Measurements from ENCODE around the gene PPEF2. TPM values are rescaled to one million over a fixed set of nuclear protein-coding genes. Genes with fewer than 3 reads are reported as not detected.

Gene PPEF2
- total and polyA plus RNA-seq, 2 experiments from 2014 or later, result not detected

GRCh38 chr4:75919920-75920319 lies 17.7 kb upstream of the PPEF2 start:
- no peak overlapping the region for H3K4me2 ChIP-seq
- H3K4me3 Mint-ChIP-seq, result no peak overlapping the region
- H3K79me2 ChIP-seq (replicated peaks; ENCODE audit: insufficient read depth), result no peaks in the 10 kb centered on the region
- no peaks in the 10 kb centered on the region for H3K9me3 Mint-ChIP-seq
- H3K27ac ChIP-seq (ENCODE audit: low read depth), result no peak overlapping the region
- no peak overlapping the region for H3K4me3 ChIP-seq
- no peak overlapping the region for H2AFZ ChIP-seq
- DNase-seq (ENCODE audit: low spot score) (no peak), ATAC-seq (no peak)
- no peaks in the 10 kb centered on the region for H4K20me1 ChIP-seq (replicated peaks; ENCODE audit: insufficient read depth)
- no peak overlapping the region for H3K27ac Mint-ChIP-seq
- no peaks in the 10 kb centered on the region for H3K36me3 ChIP-seq (ENCODE audit: insufficient read depth)
- 0 out of 2 replicates have a peak, but pooled peaks cover 3% of the 10 kb centered on the region for H3K9me2 ChIP-seq (ENCODE audit: insufficient read depth)
- peaks cover 5% of the 10 kb centered on the region for H3K27me3 Mint-ChIP-seq (ENCODE audit: insufficient read depth, low read depth, poor library complexity)
- peaks cover 25% of the 10 kb centered on the region for H3K4me1 Mint-ChIP-seq
- no peaks in the 10 kb centered on the region for H3K27me3 ChIP-seq (ENCODE audit: insufficient read depth)
- TF ChIP-seq NANOG (IDR thresholded peaks at IDR 0.05; ENCODE audit: borderline replicate concordance) (no peak), CREB1 (CRISPR knock-in tag; IDR thresholded peaks at IDR 0.05; ENCODE audit: low read depth) (no peak), ZNF114 (CRISPR knock-in tag; IDR thresholded peaks at IDR 0.05) (no peak), JUNB (IDR thresholded peaks at IDR 0.05; ENCODE audit: unreplicated experiment) (no peak)
- TF ChIP-seq, protein P1, sequence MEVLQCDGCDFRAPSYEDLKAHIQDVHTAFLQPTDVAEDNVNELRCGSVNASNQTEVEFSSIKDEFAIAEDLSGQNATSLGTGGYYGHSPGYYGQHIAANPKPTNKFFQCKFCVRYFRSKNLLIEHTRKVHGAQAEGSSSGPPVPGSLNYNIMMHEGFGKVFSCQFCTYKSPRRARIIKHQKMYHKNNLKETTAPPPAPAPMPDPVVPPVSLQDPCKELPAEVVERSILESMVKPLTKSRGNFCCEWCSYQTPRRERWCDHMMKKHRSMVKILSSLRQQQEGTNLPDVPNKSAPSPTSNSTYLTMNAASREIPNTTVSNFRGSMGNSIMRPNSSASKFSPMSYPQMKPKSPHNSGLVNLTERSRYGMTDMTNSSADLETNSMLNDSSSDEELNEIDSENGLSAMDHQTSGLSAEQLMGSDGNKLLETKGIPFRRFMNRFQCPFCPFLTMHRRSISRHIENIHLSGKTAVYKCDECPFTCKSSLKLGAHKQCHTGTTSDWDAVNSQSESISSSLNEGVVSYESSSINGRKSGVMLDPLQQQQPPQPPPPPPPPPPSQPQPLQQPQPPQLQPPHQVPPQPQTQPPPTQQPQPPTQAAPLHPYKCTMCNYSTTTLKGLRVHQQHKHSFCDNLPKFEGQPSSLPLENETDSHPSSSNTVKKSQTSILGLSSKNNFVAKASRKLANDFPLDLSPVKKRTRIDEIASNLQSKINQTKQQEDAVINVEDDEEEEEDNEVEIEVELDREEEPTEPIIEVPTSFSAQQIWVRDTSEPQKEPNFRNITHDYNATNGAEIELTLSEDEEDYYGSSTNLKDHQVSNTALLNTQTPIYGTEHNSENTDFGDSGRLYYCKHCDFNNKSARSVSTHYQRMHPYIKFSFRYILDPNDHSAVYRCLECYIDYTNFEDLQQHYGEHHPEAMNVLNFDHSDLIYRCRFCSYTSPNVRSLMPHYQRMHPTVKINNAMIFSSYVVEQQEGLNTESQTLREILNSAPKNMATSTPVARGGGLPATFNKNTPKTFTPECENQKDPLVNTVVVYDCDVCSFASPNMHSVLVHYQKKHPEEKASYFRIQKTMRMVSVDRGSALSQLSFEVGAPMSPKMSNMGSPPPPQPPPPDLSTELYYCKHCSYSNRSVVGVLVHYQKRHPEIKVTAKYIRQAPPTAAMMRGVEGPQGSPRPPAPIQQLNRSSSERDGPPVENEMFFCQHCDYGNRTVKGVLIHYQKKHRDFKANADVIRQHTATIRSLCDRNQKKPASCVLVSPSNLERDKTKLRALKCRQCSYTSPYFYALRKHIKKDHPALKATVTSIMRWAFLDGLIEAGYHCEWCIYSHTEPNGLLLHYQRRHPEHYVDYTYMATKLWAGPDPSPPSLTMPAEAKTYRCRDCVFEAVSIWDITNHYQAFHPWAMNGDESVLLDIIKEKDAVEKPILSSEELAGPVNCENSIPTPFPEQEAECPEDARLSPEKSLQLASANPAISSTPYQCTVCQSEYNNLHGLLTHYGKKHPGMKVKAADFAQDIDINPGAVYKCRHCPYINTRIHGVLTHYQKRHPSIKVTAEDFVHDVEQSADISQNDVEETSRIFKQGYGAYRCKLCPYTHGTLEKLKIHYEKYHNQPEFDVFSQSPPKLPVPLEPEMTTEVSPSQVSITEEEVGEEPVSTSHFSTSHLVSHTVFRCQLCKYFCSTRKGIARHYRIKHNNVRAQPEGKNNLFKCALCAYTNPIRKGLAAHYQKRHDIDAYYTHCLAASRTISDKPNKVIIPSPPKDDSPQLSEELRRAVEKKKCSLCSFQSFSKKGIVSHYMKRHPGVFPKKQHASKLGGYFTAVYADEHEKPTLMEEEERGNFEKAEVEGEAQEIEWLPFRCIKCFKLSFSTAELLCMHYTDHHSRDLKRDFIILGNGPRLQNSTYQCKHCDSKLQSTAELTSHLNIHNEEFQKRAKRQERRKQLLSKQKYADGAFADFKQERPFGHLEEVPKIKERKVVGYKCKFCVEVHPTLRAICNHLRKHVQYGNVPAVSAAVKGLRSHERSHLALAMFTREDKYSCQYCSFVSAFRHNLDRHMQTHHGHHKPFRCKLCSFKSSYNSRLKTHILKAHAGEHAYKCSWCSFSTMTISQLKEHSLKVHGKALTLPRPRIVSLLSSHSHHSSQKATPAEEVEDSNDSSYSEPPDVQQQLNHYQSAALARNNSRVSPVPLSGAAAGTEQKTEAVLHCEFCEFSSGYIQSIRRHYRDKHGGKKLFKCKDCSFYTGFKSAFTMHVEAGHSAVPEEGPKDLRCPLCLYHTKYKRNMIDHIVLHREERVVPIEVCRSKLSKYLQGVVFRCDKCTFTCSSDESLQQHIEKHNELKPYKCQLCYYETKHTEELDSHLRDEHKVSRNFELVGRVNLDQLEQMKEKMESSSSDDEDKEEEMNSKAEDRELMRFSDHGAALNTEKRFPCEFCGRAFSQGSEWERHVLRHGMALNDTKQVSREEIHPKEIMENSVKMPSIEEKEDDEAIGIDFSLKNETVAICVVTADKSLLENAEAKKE (CRISPR knock-in tag; IDR thresholded peaks at IDR 0.05), result no peak
- no peaks in the 10 kb centered on the region for H3F3A ChIP-seq (replicated peaks; ENCODE audit: low read depth)
- H3K36me3 Mint-ChIP-seq (ENCODE audit: low read depth), result peaks cover 47% of the 10 kb centered on the region
- H3K4me1 ChIP-seq (ENCODE audit: insufficient read depth), result peaks cover 13% of the 10 kb centered on the region

DNA sequence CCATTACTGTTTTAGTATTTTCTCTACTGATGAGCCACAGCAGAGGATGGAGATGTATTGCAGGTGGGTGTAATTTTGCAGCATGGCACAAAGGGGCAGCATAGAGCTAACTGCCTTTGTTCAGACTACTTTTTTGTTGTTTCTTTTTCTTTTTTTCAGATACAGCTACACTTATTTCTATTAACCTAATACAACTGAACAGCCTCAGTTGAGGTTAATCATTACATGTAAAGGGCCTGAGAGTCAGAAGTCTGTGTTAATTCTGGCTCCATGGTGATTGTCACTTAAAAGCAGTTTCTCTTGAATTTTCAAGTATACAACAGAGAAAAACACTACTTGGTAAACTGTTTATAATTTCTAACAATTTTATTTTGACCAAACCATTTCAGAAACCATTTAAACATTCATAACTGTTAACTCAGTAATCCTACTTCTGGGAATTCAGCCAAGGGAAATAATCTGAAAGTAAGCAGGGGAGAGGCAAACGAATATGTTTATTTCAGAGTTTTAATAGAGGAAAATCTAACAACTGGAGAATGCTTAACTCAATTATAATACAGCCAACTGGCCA lies 13.9 kb upstream of the PPEF2 start:
- Histone ChIP-seq H3K4me1 (ENCODE audit: insufficient read depth) (0 out of 2 replicates have a peak, but pooled peaks cover 4% of the 10 kb centered on the region), H3K36me3 (ENCODE audit: insufficient read depth) (no peaks in the 10 kb centered on the region), H3F3A (replicated peaks; ENCODE audit: low read depth) (no peaks in the 10 kb centered on the region), H3K9me2 (ENCODE audit: insufficient read depth) (no peaks in the 10 kb centered on the region), H3K79me2 (replicated peaks; ENCODE audit: insufficient read depth) (no peaks in the 10 kb centered on the region), H2AFZ (no peak overlapping the region), H3K27ac (ENCODE audit: low read depth) (0 out of 2 replicates have a peak overlapping the region, but pooled peaks have one; percentile 27), H4K20me1 (replicated peaks; ENCODE audit: insufficient read depth) (no peaks in the 10 kb centered on the region), H3K4me3 (no peak overlapping the region), H3K27me3 (ENCODE audit: insufficient read depth) (no peaks in the 10 kb centered on the region), H3K4me2 (no peak overlapping the region)
- H3K27ac Mint-ChIP-seq, result no peak overlapping the region
- ATAC-seq (peak; percentile 85), DNase-seq (ENCODE audit: low spot score) (peak; percentile 74)
- H3K36me3 Mint-ChIP-seq (ENCODE audit: low read depth), result peaks cover 24% of the 10 kb centered on the region
- H3K4me3 Mint-ChIP-seq, result no peak overlapping the region
- TF ChIP-seq EZH2phosphoT487 (IDR thresholded peaks at IDR 0.05; ENCODE audit: unreplicated experiment) (no peak), POLR2AphosphoS5 (IDR thresholded peaks at IDR 0.05; ENCODE audit: low read depth) (no peak), CREB1 (CRISPR knock-in tag; IDR thresholded peaks at IDR 0.05; ENCODE audit: low read depth) (no peak), NANOG (IDR thresholded peaks at IDR 0.05; ENCODE audit: borderline replicate concordance) (no peak), CTCF (conservative IDR thresholded peaks at IDR 0.05; ENCODE audit: low read depth in 2 of 2) (peak; percentile 77 to 92), ZNF114 (CRISPR knock-in tag; IDR thresholded peaks at IDR 0.05) (no peak)
- TF ChIP-seq, protein P2, sequence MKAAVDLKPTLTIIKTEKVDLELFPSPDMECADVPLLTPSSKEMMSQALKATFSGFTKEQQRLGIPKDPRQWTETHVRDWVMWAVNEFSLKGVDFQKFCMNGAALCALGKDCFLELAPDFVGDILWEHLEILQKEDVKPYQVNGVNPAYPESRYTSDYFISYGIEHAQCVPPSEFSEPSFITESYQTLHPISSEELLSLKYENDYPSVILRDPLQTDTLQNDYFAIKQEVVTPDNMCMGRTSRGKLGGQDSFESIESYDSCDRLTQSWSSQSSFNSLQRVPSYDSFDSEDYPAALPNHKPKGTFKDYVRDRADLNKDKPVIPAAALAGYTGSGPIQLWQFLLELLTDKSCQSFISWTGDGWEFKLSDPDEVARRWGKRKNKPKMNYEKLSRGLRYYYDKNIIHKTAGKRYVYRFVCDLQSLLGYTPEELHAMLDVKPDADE (IDR thresholded peaks at IDR 0.05), result no peak
- H3K27me3 Mint-ChIP-seq (ENCODE audit: insufficient read depth, low read depth, poor library complexity), result peaks cover 3% of the 10 kb centered on the region
- peaks cover 4% of the 10 kb centered on the region for H3K9me3 Mint-ChIP-seq
- H3K4me1 Mint-ChIP-seq, result peaks cover 21% of the 10 kb centered on the region
